Activated CD8-positive, alpha-beta memory T cell treated with anti-CD3 and anti-CD28 coated beads for 48 hours (primary cell): ENCODE results near the gene LAMA3.

ENCODE experiments used
- DNase-seq, 3 experiments: peaks; one replicate each; pipeline ENCODE4 v3.0.0-alpha.2; 2020; ENCODE audit warnings: low read depth in 2 of 3, low spot score in 2 of 3

The LAMA3 gene

DNA sequence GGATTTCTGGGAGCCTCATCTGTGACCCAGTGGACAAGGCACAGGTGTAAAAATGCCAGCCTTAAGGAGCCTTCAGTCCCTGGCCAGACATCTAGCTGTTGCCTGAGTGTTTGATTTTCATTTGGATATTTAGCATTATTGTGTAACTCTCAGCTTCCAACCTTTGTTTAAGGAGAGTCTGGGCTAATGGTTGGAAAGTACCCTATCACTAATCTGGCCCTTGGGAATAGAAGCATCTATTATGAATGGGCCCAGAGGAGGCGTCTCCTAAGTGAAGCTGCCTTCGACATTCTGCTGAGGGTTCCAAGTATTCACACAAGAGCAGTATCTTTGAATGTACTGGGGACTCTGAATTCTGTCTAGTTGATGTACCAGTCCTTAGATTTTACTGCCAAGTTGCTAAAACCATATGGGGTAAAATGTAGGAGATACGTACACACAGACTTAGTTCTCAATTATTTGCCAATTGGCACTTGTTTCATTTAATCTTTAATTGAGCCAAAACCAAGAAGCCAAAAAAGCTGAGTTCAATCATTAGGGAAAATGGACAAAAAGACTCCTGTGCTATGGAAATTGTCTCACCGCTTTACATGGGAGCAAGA lies 19.3 kb upstream of the LAMA3 start:
- DNase-seq, result no peak

GRCh38 chr18:23671564-23671963 lies 17.7 kb upstream of the LAMA3 start:
- DNase-seq, result no peak

DNA sequence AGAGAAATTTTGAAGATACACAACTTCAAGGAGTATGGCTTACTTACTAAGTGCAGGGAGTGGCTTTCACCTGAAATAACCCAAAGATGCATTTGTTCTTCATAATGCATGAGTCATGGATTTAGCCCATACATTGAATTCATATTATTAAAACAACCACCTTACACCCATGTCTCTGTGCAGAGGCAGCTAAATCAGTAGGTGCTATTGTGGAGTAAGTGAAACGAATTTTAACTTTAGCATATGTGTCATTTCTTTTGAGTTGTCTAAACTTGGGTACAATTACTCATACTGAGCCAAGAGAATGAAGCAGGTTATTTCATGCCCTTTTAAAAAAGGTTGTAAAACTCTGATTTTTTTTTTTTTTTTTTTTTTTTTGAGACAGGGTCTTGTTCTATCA lies 15.5 kb upstream of the LAMA3 start:
- DNase-seq, result no peak

DNA sequence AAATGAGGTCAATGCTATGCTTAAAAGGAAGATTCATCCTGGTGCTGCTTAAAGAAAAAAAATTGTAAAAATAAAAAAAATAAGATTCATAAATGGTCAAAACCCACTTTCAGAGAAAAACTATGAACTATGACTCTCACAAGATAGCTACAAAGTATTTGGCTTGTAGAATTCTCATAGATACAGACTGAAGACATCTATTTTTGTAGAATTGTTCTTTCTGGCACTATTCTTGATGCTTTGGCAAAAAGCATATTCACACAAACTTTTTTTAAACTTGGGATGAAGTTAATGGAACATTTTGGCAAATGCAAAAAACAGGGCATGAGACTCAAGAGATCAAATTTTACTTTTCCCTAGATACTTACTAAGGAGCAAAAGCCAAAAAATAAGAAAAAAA lies 14.0 kb upstream of the LAMA3 start:
- no peak for DNase-seq

- no peak for DNase-seq
Measured at GRCh38 chr18:23675896-23676295, 13.4 kb upstream of the LAMA3 start.

GRCh38 chr18:23682045-23682444 lies 7.2 kb upstream of the LAMA3 start:
- DNase-seq, result no peak

GRCh38 chr18:23682472-23682871 lies 6.8 kb upstream of the LAMA3 start:
- DNase-seq, result no peak

DNA sequence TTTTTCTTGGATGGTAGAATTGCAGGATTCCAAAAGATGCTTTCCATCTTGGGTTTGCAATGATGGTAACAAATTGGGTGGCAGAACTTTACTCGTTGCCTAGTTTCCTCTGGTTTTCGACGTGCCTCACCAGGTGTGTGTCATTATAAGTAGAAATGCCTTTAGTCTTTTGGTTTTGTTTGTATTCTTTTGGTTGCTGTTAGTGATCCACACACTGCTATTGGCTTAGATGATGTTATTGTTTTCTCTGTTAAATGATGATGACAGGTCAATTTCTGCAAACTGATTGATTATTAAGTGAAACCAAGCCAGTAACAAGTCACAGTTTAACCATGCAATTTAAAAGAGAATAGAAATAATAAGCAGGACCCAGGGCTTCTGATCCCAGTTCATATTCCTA lies 6.1 kb upstream of the LAMA3 start:
- no peak for DNase-seq

- DNase-seq, result no peak
Measured at GRCh38 chr18:23683671-23684070, 5.6 kb upstream of the LAMA3 start.

- DNase-seq, result no peak
Measured at GRCh38 chr18:23684515-23685197, 4.6 kb upstream of the LAMA3 start.

GRCh38 chr18:23688528-23688927 lies 725 bp upstream of the LAMA3 start:
- DNase-seq, result no peak

GRCh38 chr18:23689616-23690504 lies 607 bp downstream of the LAMA3 start:
- peak in 1 of 3 experiments; percentile 7 for DNase-seq

GRCh38 chr18:23690505-23691068 lies 1.3 kb downstream of the LAMA3 start:
- no peak for DNase-seq

DNA sequence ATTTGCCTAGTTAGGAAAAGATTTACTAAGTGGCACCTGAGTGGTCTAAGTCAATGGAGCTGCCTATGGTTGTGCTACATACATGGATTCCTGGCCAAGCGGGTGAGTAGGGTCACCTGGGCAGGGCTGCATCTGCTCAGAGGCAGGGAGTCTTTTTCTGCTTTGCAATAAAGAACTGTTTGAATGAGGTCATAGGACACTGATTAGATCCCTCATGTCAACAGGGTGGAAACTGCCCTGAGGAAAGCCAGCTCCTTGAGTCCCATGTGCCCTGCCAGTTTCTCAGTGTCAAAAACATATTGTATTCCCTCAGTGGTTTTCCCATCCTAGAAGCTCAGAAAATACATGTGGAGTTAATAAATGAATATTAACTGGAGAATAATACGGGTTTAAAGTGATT lies 4.6 kb downstream of the LAMA3 start:
- DNase-seq, result no peak

DNA sequence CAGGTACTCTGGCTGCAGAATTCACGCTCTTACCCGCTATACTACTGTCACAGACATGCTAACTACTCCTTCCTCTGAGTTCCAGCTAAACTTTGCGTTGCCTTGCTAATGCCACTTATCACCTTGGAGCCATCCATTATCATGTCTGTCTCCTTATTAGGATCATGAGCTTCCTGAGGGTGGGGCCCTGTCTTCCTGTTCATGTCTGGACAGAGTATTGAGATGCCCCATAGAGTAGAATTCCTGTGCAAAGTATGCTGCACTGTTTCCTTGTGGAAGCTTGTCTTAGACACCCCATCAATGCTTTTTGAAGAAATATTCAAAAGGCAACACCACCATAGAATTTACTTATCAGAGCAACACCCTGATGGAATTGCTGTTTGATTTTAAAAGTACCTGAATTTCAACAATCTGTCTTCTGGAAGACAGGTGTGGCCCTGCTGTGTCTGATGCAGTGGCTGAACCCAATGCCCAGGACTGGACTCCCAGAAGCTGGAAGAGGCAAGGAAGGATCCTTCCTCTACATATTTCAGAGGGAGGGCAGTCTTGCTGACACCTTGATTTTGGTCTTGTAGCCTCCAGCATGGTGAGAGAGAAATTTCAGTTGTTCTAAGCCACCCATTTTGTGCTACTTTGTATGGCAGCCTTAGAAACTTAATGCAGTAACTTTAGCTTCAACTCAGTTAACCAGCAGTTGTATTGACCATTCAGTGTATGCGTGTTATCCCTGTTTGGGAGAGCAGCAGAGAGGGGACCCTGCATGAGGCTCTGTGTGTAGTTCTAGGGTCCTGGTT lies 5.6 kb downstream of the LAMA3 start:
- DNase-seq, result no peak

DNA sequence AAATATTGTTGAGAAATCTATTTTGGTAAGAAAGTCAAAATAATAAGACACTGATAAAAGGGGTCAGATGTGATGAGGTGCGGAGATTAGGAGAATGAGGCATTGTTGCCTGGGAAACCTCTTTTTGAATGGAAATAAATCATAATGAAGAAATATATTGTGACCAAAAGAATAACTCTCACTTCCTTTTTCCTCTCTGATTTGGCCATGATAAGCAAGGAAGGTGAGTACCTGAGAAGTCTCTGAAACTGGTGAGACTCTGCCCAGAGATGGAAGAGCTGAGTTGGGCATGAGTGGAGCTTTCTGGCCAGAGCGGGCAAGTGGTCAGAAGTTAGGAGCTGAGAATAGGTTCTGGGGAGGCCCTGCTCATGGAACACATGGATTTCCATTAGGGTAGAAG lies 11.8 kb downstream of the LAMA3 start:
- DNase-seq, result no peak

DNA sequence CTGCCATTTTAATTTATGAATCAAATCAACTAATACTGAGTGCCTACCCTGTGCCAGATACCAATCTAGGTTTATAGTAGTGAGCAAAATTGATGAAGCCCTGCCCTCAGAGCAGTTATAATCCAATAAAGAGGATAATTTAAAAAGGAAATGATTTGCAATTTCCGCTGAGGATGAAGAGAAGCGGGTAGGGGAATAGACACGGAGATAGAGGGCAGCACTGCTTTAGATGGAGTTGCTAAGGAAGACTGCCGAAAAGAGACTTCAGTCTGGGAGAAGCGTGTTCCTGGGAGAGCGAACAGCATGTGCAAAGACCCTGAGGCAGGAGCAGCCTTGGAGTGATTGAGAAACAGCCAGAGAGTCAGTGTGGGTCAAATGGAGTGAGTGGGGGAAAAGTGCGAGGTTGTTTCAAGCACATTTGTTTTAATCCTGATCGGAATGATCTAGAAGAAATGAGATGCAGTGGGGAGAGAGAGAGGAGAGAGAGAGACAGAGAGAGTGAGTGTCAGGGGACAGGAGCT lies 12.4 kb downstream of the LAMA3 start:
- DNase-seq, result no peak

DNA sequence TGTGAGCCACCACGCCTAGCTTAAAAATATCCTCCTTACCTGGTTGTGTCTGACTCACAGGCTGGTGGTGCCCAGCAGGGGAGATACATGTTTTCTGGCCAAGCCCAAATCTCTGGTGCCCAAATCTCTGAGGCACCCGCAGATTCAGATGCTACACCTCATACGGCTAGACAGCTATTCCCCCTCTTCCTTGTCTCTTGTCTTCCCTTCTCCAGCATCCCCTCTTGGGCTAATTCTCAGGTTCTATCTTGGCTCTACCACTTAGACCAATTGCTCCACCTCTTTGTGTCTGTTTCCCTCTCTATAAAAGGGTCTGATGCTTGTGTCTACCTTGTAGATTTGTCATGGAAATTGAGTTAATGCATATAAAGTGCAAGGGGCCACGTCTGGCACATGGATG lies 13.4 kb downstream of the LAMA3 start:
- no peak for DNase-seq

- no peak for DNase-seq
Measured at GRCh38 chr18:23703057-23703986, 14.1 kb downstream of the LAMA3 start.

DNA sequence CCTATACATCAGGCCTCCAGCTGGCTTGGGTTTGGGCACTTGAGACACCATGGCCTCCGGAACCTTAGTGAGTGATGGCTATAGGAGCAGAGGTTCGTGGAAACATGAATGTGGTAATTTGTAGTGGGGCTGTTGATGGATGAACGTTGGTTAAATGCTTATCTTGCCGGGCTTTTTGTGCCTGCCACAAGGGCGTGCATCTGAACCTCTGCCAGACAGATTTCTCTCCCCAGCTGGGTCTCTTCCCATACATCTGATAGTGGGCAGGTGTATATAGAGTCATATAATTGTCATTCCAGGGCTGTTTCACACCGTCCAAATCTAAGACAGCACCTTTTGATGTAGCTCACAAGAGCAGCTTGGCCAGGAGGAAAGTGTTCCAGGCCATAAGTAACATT lies 14.7 kb downstream of the LAMA3 start:
- no peak for DNase-seq
